ENCODE results near the gene OR52L1.

OR52L1 gene

GRCh38 chr11:5938603-5938965 lies 48.2 kb downstream of the OR52L1 start:
- no peak for DNase-seq

- no peak for DNase-seq
These were observed 48.8 kb downstream of the OR52L1 start for GRCh38 chr11:5937868-5938602.

All from stimulated activated CD4-positive, alpha-beta T cell treated with anti-CD3 and anti-CD28 coated beads, Interleukin-4, amount 100 ng/mL, for 4 hours (primary cell).